Neural progenitor cell (in vitro differentiated cells): Measurements from ENCODE around the gene KDELR3. TPM values are rescaled to one million over a fixed set of nuclear protein-coding genes. Genes with fewer than 3 reads are reported as not detected.

Experiments
- DNase-seq: peaks from one replicate; pipeline ENCODE4 v3.0.0-alpha.2; 2016; ENCODE audit warnings: low spot score
- H2AFZ ChIP-seq: fragments of 200-600 bp; sonication (generic); replicated peaks from 2 replicates; pipeline ENCODE4 v1.6.1; 2016; ENCODE audit warnings: antibody characterized with exemption
- H3F3A ChIP-seq: fragments of 200-600 bp; sonication (generic); 2 replicates; pipeline ENCODE4 v1.6.1; 2016; ENCODE audit warnings: antibody characterized with exemption, low read depth
- H3K27ac ChIP-seq: fragments of 200-600 bp; sonication (generic); 2 replicates; pipeline ENCODE4 v1.5.1; 2016; ENCODE audit warnings: mild to moderate bottlenecking
- H3K27me3 ChIP-seq: fragments of 200-600 bp; sonication (generic); 2 replicates; pipeline ENCODE4 v1.6.1; 2016; ENCODE audit warnings: mild to moderate bottlenecking, moderate library complexity
- H3K36me3 ChIP-seq: fragments of 200-600 bp; sonication (generic); 2 replicates; pipeline ENCODE4 v1.5.1; 2016
- H3K4me1 ChIP-seq: fragments of 200-600 bp; sonication (generic); 2 replicates; pipeline ENCODE4 v1.6.1; 2016; ENCODE audit warnings: mixed run types
- H3K4me2 ChIP-seq: fragments of 200-600 bp; sonication (generic); 2 replicates; pipeline ENCODE4 v1.6.1; 2016
- H3K4me3 ChIP-seq: fragments of 200-600 bp; sonication (generic); 2 replicates; pipeline ENCODE4 v1.5.1; 2016
- H3K79me2 ChIP-seq: fragments of 200-600 bp; sonication (generic); 2 replicates; pipeline ENCODE4 v1.6.1; 2016; ENCODE audit warnings: low read depth
- H3K9ac ChIP-seq: fragments of 200-600 bp; sonication (generic); 2 replicates; pipeline ENCODE4 v1.6.1; 2016
- H3K9me3 ChIP-seq: fragments of 200-600 bp; sonication (generic); 2 replicates; pipeline ENCODE4 v1.5.1; 2016; ENCODE audit warnings: low read depth
- H4K20me1 ChIP-seq: fragments of 200-600 bp; sonication (generic); 2 replicates; pipeline ENCODE4 v1.6.1; 2016; ENCODE audit warnings: low read depth
- H3K27ac Mint-ChIP-seq: 3 replicates; pipeline ENCODE4 v1.8.0; 2021; ENCODE audit warnings: mixed read lengths
- H3K27me3 Mint-ChIP-seq: 2 replicates; pipeline ENCODE4 v1.8.0; 2022; ENCODE audit warnings: low read depth, mild to moderate bottlenecking, inconsistent platforms, moderate library complexity, mixed read lengths; ENCODE audit not compliant: insufficient read depth
- H3K36me3 Mint-ChIP-seq: 3 replicates; pipeline ENCODE4 v1.8.0; 2021; ENCODE audit warnings: mixed read lengths
- H3K4me1 Mint-ChIP-seq: 3 replicates; pipeline ENCODE4 v1.8.0; 2021; ENCODE audit warnings: mixed read lengths
- H3K4me3 Mint-ChIP-seq: 3 replicates; pipeline ENCODE4 v1.8.0; 2021; ENCODE audit warnings: mild to moderate bottlenecking, moderate library complexity, mixed read lengths
- H3K9me3 Mint-ChIP-seq: 3 replicates; pipeline ENCODE4 v1.8.0; 2020; ENCODE audit warnings: mixed read lengths
- CTCF ChIP-seq: fragments of 200-600 bp; sonication (generic); IDR thresholded peaks from 2 replicates; pipeline ENCODE4 v1.5.1; 2017; ENCODE audit warnings: antibody characterized with exemption, mild to moderate bottlenecking
- EZH2 ChIP-seq: fragments of 200-600 bp; sonication (generic); IDR thresholded peaks from 2 replicates; pipeline ENCODE4 v1.6.1; 2017; ENCODE audit warnings: antibody characterized with exemption, mild to moderate bottlenecking, moderate library complexity
- EZH2phosphoT487 ChIP-seq: fragments of 200-600 bp; sonication (generic); IDR thresholded peaks from 2 replicates; pipeline ENCODE4 v1.6.1; 2017; ENCODE audit warnings: antibody characterized with exemption
- total RNA-seq: library from RNA; depleted of rRNA; stranded (reverse); fragments of >200 nt; gene quantifications from 2 replicates; pipeline ENCODE4 v1.2.3, GENCODE V29; 2015; ENCODE audit warnings: low replicate concordance

Gene KDELR3
- total RNA-seq, 1 donor from 2014 or later: 3.4 TPM

- no peak for TF ChIP-seq EZH2phosphoT487
- TF ChIP-seq EZH2: no peak
- no peak for TF ChIP-seq CTCF
- Histone ChIP-seq H3K4me3 (no peak overlapping the region), H3K27me3 (no peaks in the 10 kb centered on the region), H3K27ac (no peak overlapping the region), H3F3A (peaks cover 4% of the 10 kb centered on the region), H3K4me2 (no peak overlapping the region), H4K20me1 (no peaks in the 10 kb centered on the region), H3K9me3 (no peaks in the 10 kb centered on the region), H3K9ac (no peak overlapping the region), H3K79me2 (no peaks in the 10 kb centered on the region), H3K36me3 (no peaks in the 10 kb centered on the region), H2AFZ (no peak overlapping the region), H3K4me1 (peaks cover 15% of the 10 kb centered on the region)
- Mint-ChIP-seq H3K27me3 (no peaks in the 10 kb centered on the region), H3K4me1 (peaks cover 14% of the 10 kb centered on the region), H3K9me3 (no peaks in the 10 kb centered on the region), H3K4me3 (no peak overlapping the region), H3K27ac (no peak overlapping the region), H3K36me3 (no peaks in the 10 kb centered on the region)
- no peak for DNase-seq
These were observed 47.2 kb upstream of the KDELR3 start for GRCh38 chr22:38420734-38421133.

GRCh38 chr22:38422611-38423511 lies 45.0 kb upstream of the KDELR3 start:
- H3K4me1 ChIP-seq: peaks cover 15% of the 10 kb centered on the region
- Mint-ChIP-seq H3K27me3 (no peaks in the 10 kb centered on the region), H3K27ac (no peak overlapping the region), H3K4me3 (peak overlapping the region; percentile 46), H3K36me3 (no peaks in the 10 kb centered on the region), H3K9me3 (no peaks in the 10 kb centered on the region), H3K4me1 (peaks cover 11% of the 10 kb centered on the region)
- peaks cover 4% of the 10 kb centered on the region for H3F3A ChIP-seq
- no peaks in the 10 kb centered on the region for H3K79me2 ChIP-seq
- no peak overlapping the region for H3K4me3 ChIP-seq
- TF ChIP-seq EZH2phosphoT487 (no peak), CTCF (no peak), EZH2 (no peak)
- H3K27me3 ChIP-seq: no peaks in the 10 kb centered on the region
- H3K4me2 ChIP-seq: no peak overlapping the region
- no peak overlapping the region for H3K9ac ChIP-seq
- H2AFZ ChIP-seq: peak overlapping the region; percentile 64
- DNase-seq: no peak
- no peaks in the 10 kb centered on the region for H3K36me3 ChIP-seq
- H4K20me1 ChIP-seq: no peaks in the 10 kb centered on the region
- H3K27ac ChIP-seq: no peak overlapping the region
- H3K9me3 ChIP-seq: no peaks in the 10 kb centered on the region

GRCh38 chr22:38423512-38424503 lies 44.1 kb upstream of the KDELR3 start:
- Histone ChIP-seq H3K4me3 (no peak overlapping the region), H3K9ac (no peak overlapping the region), H3K36me3 (no peaks in the 10 kb centered on the region), H3K79me2 (no peaks in the 10 kb centered on the region), H3K27me3 (no peaks in the 10 kb centered on the region), H3F3A (peaks cover 4% of the 10 kb centered on the region), H3K27ac (no peak overlapping the region), H3K4me2 (no peak overlapping the region), H3K9me3 (no peaks in the 10 kb centered on the region), H2AFZ (no peak overlapping the region), H3K4me1 (peaks cover 15% of the 10 kb centered on the region), H4K20me1 (no peaks in the 10 kb centered on the region)
- no peaks in the 10 kb centered on the region for H3K9me3 Mint-ChIP-seq
- no peak for DNase-seq
- TF ChIP-seq CTCF (no peak), EZH2phosphoT487 (no peak), EZH2 (no peak)
- no peaks in the 10 kb centered on the region for H3K27me3 Mint-ChIP-seq
- no peak overlapping the region for H3K27ac Mint-ChIP-seq
- no peak overlapping the region for H3K4me3 Mint-ChIP-seq
- H3K4me1 Mint-ChIP-seq: peaks cover 9% of the 10 kb centered on the region
- no peaks in the 10 kb centered on the region for H3K36me3 Mint-ChIP-seq
